Measurements from ENCODE around the gene STIM1.
A peak's percentile ranks its signal among the peaks of the same experiment; 100 is the strongest.

Gene STIM1

DNA sequence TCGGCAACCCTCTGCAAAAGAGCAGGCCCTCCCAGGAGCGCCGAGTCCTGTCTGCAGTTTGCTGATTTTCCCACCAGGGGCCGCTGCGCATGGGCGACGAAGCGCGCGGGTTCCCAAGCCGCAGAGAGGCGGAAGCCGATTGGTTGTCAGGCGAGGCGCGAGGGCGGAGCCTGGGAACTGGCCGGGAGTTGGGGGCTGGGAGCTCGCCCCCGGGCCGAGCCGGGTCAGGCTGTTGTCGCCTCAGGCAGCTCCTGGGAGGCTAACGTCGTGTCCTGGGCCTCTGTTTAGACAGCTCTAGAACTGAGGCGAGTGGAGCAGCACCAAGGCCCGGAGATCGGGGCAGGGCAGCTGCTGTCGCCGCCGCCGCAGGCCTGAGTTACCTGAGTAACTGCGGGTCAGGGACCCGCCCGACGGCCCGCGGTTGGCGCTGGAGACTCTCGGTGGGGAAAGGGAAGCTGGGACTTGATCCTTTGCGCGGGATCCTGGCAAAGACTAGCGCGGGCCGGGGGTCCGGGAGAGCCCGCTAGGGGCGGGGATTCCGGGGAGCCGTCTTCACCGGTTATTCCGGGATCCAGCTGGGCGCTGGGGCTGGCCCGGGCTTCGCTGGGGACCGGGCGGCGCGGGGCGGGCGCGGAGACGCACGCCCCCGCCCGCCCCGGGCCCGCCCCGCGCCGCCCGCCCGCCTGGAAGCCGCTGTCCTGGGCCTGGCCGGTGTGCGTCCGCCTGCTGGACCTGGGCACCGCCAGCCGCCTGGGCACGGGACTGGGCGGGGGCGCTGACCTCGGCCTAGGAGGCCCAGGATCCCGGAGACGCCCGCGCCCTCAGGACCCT is at the start of gene STIM1:
Gene STIM1, plus strand, starts transcription at position 688 of the 831 bp plus-strand sequence. CDS start 607 bp downstream, outside the sequence.
- peak within 1 kb of the TSS; percentile 95 to 98 (median 96) for H3K4me3 Mint-ChIP-seq
- peaks cover 54% of the 10 kb centered on the region for H3K4me1 Mint-ChIP-seq
- no peaks in the 10 kb centered on the region for H3K36me3 Mint-ChIP-seq (ENCODE audit: low read depth)
- H3K9me3 Mint-ChIP-seq: no peaks in the 10 kb centered on the region
- no peaks in the 10 kb centered on the region for H3K27me3 Mint-ChIP-seq (ENCODE audit: low read depth)
- TF ChIP-seq CTCF (IDR thresholded peaks at IDR 0.05; ENCODE audit: unreplicated experiment in 3 of 3): peak; percentile 96 to 100 (median 97)
- peak within 1 kb of the TSS; percentile 54 to 78 (median 76) for H3K27ac Mint-ChIP-seq

DNA sequence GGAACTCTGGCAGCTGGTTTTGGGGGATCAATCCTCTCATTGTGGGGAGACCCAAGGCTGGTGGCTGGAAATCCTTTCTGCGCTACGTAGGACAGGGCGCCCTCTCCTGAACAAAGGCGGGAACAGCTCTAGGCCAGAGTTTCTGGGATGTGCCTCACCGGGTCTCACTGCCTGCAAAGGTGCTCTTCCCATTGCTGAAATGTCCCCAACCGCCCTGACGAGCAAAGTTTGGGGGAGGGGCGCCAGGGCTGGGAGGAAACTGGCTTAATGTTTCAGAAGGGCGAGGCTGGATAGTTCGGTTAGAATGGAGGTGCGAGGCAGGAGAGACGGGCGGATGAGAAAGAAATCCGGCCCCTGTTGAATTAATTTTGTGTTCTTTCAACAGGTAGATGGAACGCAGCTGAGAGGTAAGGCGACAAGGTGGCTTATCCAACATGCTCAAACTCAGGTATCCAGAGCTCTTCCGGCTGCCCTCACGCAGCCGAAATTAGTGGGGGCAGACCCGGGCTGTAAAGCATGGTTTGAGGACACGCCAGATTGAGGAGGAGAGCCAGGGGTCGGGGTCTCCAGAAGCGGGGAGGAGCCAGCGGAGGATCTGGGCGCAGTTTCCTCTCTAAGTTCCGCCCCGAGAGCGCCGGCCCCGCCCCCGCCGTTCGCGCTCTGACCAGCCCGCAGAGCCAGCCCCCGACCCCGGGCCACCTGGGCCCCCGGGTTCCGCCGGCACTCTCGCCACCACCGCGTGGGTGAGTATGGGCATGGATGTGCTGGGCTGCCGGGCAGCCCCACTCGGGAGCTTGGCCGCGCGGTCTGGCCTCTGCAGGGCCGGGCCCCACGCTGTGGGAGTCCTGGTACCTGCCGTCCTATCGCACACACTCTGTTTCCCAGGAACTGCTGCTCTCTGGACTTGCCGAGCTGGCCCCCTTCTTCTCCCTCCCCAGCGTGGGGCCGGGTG is 47.3 kb upstream of the STIM1 start, which contains the start of gene PGAP2:
Gene PGAP2, plus strand, starts transcription at position 652 of the 952 bp plus-strand sequence. CDS start 2,700 bp downstream, outside the sequence.
- peak; percentile 55 to 64 (median 56) for TF ChIP-seq CTCF (IDR thresholded peaks at IDR 0.05; ENCODE audit: unreplicated experiment in 3 of 3)
- no peaks in the 10 kb centered on the region for H3K9me3 Mint-ChIP-seq
- peaks cover 15% of the 10 kb centered on the region for H3K4me1 Mint-ChIP-seq
- no peaks in the 10 kb centered on the region for H3K36me3 Mint-ChIP-seq (ENCODE audit: low read depth)
- H3K27me3 Mint-ChIP-seq (ENCODE audit: low read depth): no peaks in the 10 kb centered on the region
- H3K4me3 Mint-ChIP-seq: peak within 1 kb of the TSS; percentile 95 to 99 (median 96)
- H3K27ac Mint-ChIP-seq: peak within 1 kb of the TSS; percentile 73 to 88 (median 78)

DNA sequence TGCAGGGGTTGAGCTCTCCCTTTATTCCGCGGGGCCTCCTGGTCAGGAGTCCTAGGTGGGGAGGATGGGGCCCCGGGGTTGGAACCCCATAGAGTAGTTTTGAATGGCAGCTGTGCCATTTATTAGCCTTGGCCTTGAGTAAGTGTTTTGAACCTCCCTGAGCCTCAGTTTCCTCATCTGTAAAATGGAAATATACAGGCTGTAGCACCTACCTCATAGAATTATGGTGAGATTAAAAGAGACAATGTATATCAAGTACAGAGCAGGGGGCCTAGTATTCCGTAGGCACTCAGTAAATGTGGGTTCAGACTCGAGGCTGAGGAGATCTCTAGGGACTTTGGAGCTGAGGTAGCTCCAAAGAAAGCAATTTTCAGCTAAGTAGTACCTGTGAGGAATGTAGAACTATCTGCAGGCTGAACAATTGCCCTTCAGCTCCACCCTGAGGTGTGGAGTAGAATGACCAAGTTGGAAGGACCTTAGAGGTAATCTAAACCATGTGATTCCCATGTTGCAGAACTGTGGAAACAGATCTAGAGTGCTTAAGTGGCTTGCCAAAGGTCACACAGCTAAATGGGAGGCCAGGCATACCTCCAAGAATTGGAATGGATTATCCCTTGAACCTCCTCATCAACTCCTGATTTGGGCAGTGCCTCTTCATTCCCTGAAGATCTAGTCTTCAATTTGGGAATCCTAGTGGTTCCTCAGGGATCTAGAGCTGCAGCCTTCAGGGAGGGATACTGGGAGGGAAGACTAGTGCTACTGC is 46.4 kb upstream of the STIM1 start:
- H3K9me3 Mint-ChIP-seq: no peaks in the 10 kb centered on the region
- TF ChIP-seq CTCF (IDR thresholded peaks at IDR 0.05; ENCODE audit: unreplicated experiment in 3 of 3): peak; percentile 29 to 41 (median 32)

GRCh38 chr11:3809624-3809928 is 45.9 kb upstream of the STIM1 start:
- no peaks in the 10 kb centered on the region for H3K36me3 Mint-ChIP-seq (ENCODE audit: low read depth)
- no peak overlapping the region for H3K27ac Mint-ChIP-seq
- H3K4me3 Mint-ChIP-seq: peak overlapping the region; percentile 47 to 79 (median 68)
- no peaks in the 10 kb centered on the region for H3K27me3 Mint-ChIP-seq (ENCODE audit: low read depth)
- TF ChIP-seq CTCF (IDR thresholded peaks at IDR 0.05; ENCODE audit: unreplicated experiment in 3 of 3): no peak
- no peaks in the 10 kb centered on the region for H3K9me3 Mint-ChIP-seq
- peaks cover 15% of the 10 kb centered on the region for H3K4me1 Mint-ChIP-seq

More for the DNA sequence above, 46.4 kb upstream of the STIM1 start:
- H3K4me1 Mint-ChIP-seq: peaks cover 15% of the 10 kb centered on the region
- no peaks in the 10 kb centered on the region for H3K27me3 Mint-ChIP-seq (ENCODE audit: low read depth)
- H3K36me3 Mint-ChIP-seq (ENCODE audit: low read depth): no peaks in the 10 kb centered on the region
- H3K4me3 Mint-ChIP-seq: peak overlapping the region; percentile 87 to 96 (median 95)
- H3K27ac Mint-ChIP-seq: peak overlapping the region; percentile 20 to 52 (median 43)

DNA sequence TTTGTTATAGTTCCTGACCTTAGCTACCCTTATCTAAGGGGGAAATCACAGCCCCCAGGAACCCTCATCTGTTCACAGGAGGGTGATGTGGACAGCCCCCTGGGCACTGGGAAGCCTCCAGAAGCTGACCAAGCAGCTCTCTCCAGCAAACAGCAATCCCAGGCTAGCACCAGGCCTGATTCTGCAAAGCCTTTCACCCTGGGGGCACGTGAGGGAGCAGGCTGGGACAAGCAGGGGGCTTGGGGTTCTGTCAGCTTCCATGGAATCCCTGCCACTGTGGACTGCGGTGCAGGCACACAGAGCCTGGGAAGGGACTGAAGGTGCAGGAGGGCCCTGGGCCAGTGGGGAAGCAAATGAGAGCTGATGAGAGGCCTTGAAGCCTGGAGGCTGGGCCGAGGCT is 45.0 kb upstream of the STIM1 start:
- Mint-ChIP-seq H3K4me1 (peaks cover 15% of the 10 kb centered on the region), H3K9me3 (no peaks in the 10 kb centered on the region), H3K27me3 (ENCODE audit: low read depth) (no peaks in the 10 kb centered on the region), H3K36me3 (ENCODE audit: low read depth) (no peaks in the 10 kb centered on the region), H3K27ac (no peak overlapping the region), H3K4me3 (peak overlapping the region; percentile 47 to 79 (median 68))
- no peak for TF ChIP-seq CTCF (IDR thresholded peaks at IDR 0.05; ENCODE audit: unreplicated experiment in 3 of 3)

Data from nephron (organoid).